Karpas-422 (cell line): ENCODE measurements around the gene RPH3AL. TPM values are rescaled to one million over a fixed set of nuclear protein-coding genes. Genes with fewer than 3 reads are reported as not detected.
"Not testable (repeated sequence)": the region's sequence is repeated elsewhere in the genome, so short reads cannot be mapped to it uniquely, and the experiment has no call there.

Experiments
- DNase-seq: peaks from one replicate; pipeline ENCODE4 v3.0.0-alpha.2; 2015
- H2AFZ ChIP-seq: fragments of 200-600 bp; sonication (generic); 2 replicates; pipeline ENCODE4 v1.6.1; 2014; ENCODE audit warnings: antibody characterized with exemption, low read length, mixed read lengths
- H3K27ac ChIP-seq: fragments of 200-600 bp; sonication (generic); 2 replicates; pipeline ENCODE4 v1.5.1; 2014; ENCODE audit warnings: mild to moderate bottlenecking, low read length, moderate library complexity
- H3K27me3 ChIP-seq: fragments of 200-600 bp; sonication (generic); 2 replicates; pipeline ENCODE4 v1.6.1; 2014; ENCODE audit warnings: low read length, mixed read lengths
- H3K36me3 ChIP-seq: fragments of 200-600 bp; sonication (generic); 2 replicates; pipeline ENCODE4 v1.6.1; 2014; ENCODE audit warnings: low read length, mixed read lengths; ENCODE audit not compliant: insufficient read depth
- H3K4me1 ChIP-seq: fragments of 200-600 bp; sonication (generic); 2 replicates; pipeline ENCODE4 v1.6.1; 2014; ENCODE audit warnings: mild to moderate bottlenecking, low read length, mixed read lengths
- H3K4me2 ChIP-seq: fragments of 200-600 bp; sonication (generic); 2 replicates; pipeline ENCODE4 v1.6.1; 2014; ENCODE audit warnings: low read length, low read depth, mild to moderate bottlenecking; ENCODE audit not compliant: poor library complexity, severe bottlenecking
- H3K4me3 ChIP-seq: fragments of 200-600 bp; sonication (generic); 2 replicates; pipeline ENCODE4 v1.5.1; 2014; ENCODE audit warnings: mild to moderate bottlenecking, antibody characterized with exemption, low read length, mixed read lengths
- H3K79me2 ChIP-seq: fragments of 200-600 bp; sonication (generic); 2 replicates; pipeline ENCODE4 v1.6.1; 2014; ENCODE audit warnings: mild to moderate bottlenecking, low read length, mixed read lengths
- H3K9ac ChIP-seq: fragments of 200-600 bp; sonication (generic); 2 replicates; pipeline ENCODE4 v1.6.0; 2014; ENCODE audit warnings: low read length
- H3K9me2 ChIP-seq: fragments of 200-600 bp; sonication (generic), shearing (Covaris generic); replicated peaks from 2 replicates; pipeline ENCODE4 v1.6.0; 2014; ENCODE audit warnings: mild to moderate bottlenecking, low read length, moderate library complexity; ENCODE audit not compliant: insufficient read depth
- H3K9me3 ChIP-seq: fragments of 300-700, 200-600 bp; sonication (generic); 2 replicates; pipeline ENCODE4 v1.6.1; 2014; ENCODE audit warnings: low read length, mixed read lengths
- H4K20me1 ChIP-seq: fragments of 200-600 bp; sonication (generic); 2 replicates; pipeline ENCODE4 v1.6.1; 2014; ENCODE audit warnings: mild to moderate bottlenecking, antibody characterized with exemption, low read length, low read depth; ENCODE audit not compliant: insufficient read depth
- total RNA-seq: library from RNA; depleted of rRNA; stranded (reverse); fragments of >200 nt; shearing (Covaris generic); gene quantifications from 2 replicates; pipeline ENCODE4 v1.2.3, GENCODE V29; 2014; ENCODE audit warnings: low replicate concordance

Gene RPH3AL
- total RNA-seq, 1 experiment from 2014 or later = not detected

DNA sequence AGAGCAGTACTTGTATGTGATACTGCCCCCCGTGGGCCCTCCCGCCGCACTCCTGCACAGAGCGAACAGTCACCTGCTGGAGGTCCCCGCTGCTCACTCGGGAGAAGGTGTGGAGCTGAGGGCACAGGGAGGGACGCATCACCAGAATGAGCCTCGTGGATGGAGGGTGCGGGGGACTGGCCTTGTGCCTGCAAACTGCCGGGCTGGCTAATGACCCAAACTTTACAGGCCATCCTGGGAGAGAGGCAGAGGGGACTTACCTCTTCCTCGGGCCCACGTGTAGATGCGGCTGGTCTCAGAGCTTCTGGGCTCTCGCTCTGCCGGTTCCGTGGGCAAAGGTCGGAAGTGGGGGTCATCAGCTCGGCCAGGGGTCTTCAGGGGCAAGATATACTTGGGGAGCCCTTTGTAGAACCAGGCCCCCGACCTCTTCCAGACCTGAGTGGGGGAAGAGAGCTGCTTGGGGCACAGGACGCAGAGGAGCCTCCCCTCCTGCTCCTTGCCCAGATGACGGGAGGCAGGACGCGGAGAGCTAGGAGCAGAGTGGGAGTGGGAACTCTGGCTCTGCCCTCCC is 105.7 kb downstream of the RPH3AL start:
- Histone ChIP-seq H2AFZ (no peak overlapping the region), H3K9me2 (no peaks in the 10 kb centered on the region), H3K4me3 (no peak overlapping the region), H3K79me2 (no peaks in the 10 kb centered on the region), H3K9me3 (no peaks in the 10 kb centered on the region), H3K4me1 (no peaks in the 10 kb centered on the region), H3K27ac (no peak overlapping the region), H3K4me2 (no peak overlapping the region), H4K20me1 (no peaks in the 10 kb centered on the region), H3K27me3 (no peaks in the 10 kb centered on the region), H3K36me3 (no peaks in the 10 kb centered on the region), H3K9ac (no peak overlapping the region)
- DNase-seq = no peak

DNA sequence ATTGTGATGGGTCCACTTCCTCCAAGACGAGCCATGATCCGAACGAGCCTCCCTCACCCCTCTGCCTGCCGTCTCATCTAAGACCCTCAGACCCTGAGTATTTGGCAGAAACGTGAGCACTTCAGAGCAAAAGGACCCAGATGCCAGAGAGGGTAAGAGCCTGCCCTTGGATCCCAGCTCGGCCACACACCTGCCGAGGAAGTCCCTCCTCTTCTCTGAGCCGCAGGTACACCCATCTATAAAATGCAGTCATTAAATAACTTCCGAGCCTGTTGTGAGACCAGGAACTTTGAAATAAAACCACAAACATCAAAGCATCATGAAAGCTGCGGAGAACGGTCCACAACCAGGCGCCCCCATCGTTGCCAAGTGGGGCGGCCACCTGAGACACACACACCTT is 106.4 kb downstream of the RPH3AL start:
- no peaks in the 10 kb centered on the region for H3K9me2 ChIP-seq
- H3K9me3 ChIP-seq = no peaks in the 10 kb centered on the region
- H3K4me2 ChIP-seq = no peak overlapping the region
- no peaks in the 10 kb centered on the region for H3K36me3 ChIP-seq
- no peak overlapping the region for H3K27ac ChIP-seq
- no peak overlapping the region for H3K4me3 ChIP-seq
- no peaks in the 10 kb centered on the region for H3K27me3 ChIP-seq
- DNase-seq = no peak
- no peak overlapping the region for H3K9ac ChIP-seq
- H3K4me1 ChIP-seq = no peaks in the 10 kb centered on the region
- no peaks in the 10 kb centered on the region for H3K79me2 ChIP-seq
- H4K20me1 ChIP-seq = no peaks in the 10 kb centered on the region
- no peak overlapping the region for H2AFZ ChIP-seq

DNA sequence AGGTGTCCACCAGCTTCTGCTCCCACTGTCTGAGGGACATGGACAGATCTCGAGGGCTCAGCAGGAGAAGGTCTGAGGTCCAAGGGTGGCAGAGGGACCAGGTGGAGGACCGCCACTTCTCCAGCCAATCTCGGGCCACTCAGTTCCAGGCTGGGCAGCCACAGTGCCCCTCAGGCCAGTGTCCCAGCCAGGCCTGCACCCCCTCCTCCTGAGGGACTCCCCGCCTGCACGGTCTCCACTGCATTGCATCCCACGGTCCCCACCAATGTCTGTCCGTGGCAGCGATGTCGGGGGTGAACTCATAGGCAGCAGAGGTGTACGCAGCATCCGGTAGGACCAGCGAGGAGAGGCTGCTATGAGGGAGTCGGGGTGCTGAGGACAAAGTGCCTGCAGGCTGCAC is 107.0 kb downstream of the RPH3AL start:
- Histone ChIP-seq H3K4me3 (no peak overlapping the region), H3K79me2 (no peaks in the 10 kb centered on the region), H3K27ac (no peak overlapping the region), H3K36me3 (no peaks in the 10 kb centered on the region), H4K20me1 (no peaks in the 10 kb centered on the region), H3K9me2 (no peaks in the 10 kb centered on the region), H3K9ac (no peak overlapping the region), H3K4me2 (no peak overlapping the region), H3K4me1 (peaks cover under 1% of the 10 kb centered on the region), H2AFZ (no peak overlapping the region), H3K9me3 (no peaks in the 10 kb centered on the region), H3K27me3 (no peaks in the 10 kb centered on the region)
- DNase-seq = no peak

DNA sequence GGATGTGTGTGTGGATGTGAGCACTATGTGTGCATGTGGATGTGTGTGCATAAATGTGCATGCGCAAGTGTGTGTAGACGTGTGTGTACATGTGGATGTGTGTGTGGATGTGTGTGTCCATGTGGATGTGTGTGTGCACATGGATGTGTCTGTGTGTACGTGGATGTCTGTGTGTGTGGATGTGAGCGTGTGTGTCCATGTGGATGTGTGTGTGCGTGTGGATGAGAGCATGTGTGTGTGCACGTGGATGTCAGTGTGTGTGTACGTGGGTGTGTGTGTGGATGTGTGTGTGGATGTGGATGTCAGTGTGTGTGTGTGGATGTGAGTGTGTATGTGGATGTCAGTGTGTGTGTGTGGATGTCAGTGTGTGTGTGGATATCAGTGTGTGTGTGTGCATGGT is 107.6 kb downstream of the RPH3AL start:
- Histone ChIP-seq H3K9me2 (no peaks in the 10 kb centered on the region), H3K4me2 (no peak overlapping the region), H3K27ac (no peak overlapping the region), H3K9me3 (no peaks in the 10 kb centered on the region), H3K36me3 (no peaks in the 10 kb centered on the region), H2AFZ (no peak overlapping the region), H3K79me2 (no peaks in the 10 kb centered on the region), H4K20me1 (no peaks in the 10 kb centered on the region), H3K4me1 (peaks cover 7% of the 10 kb centered on the region), H3K9ac (no peak overlapping the region), H3K4me3 (no peak overlapping the region), H3K27me3 (no peaks in the 10 kb centered on the region)
- DNase-seq = no peak

DNA sequence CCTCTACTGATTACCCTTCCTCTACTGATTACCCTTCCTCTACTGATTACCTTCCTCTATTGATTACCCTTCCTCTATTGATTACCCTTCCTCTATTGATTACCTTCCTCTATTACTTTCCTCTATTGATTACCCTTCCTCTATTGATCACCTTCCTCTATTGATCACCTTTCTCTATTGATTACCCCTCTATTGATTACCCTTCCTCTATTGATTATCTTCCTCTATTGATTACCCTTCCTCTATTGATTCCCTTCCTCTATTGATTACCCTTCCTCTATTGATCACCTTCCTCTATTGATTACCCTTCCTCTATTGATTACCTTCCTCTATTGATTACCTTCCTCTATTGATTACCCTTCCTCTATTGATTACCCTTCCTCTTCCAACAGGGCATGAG is 108.7 kb downstream of the RPH3AL start:
- H3K4me2 ChIP-seq, H4K20me1 ChIP-seq: not testable (repeated sequence)
- H3K4me1 ChIP-seq = peaks cover 16% of the 10 kb centered on the region

DNA sequence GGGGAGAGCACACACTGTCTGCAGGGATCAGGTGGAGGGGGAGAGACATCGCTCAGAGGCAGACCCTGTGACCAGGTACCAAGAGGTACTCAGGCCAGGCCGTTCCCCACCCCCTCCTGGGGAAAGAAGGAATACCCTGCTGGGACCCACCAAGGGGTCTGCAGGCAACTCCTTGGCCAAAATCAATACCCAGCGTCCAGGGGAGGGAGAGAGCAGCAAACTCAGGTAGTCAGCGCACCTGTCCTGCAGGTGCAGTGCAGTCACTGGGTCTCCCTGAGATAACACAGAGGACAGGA is 113.7 kb downstream of the RPH3AL start:
- H3K4me1 ChIP-seq = peaks cover 42% of the 10 kb centered on the region
- DNase-seq = no peak
- H3K4me3 ChIP-seq = peak overlapping the region; percentile 22; the same call in 1 of the 2 replicates
- H4K20me1 ChIP-seq = no peaks in the 10 kb centered on the region
- no peaks in the 10 kb centered on the region for H3K79me2 ChIP-seq
- H3K4me2 ChIP-seq = peak overlapping the region; percentile 51
- 0 out of 2 replicates have a peak overlapping the region, but pooled peaks have one; percentile 62 for H3K27ac ChIP-seq
- H3K36me3 ChIP-seq = no peaks in the 10 kb centered on the region
- no peak overlapping the region for H2AFZ ChIP-seq
- H3K27me3 ChIP-seq = no peaks in the 10 kb centered on the region
- no peaks in the 10 kb centered on the region for H3K9me2 ChIP-seq
- H3K9me3 ChIP-seq = no peaks in the 10 kb centered on the region
- no peak overlapping the region for H3K9ac ChIP-seq

More for the DNA sequence above, 108.7 kb downstream of the RPH3AL start:
- H3K9me3 ChIP-seq, H3K27me3 ChIP-seq, DNase-seq, H3K36me3 ChIP-seq, H3K9me2 ChIP-seq, H3K4me3 ChIP-seq, H2AFZ ChIP-seq, H3K9ac ChIP-seq, H3K27ac ChIP-seq, H3K79me2 ChIP-seq: not testable (repeated sequence)

DNA sequence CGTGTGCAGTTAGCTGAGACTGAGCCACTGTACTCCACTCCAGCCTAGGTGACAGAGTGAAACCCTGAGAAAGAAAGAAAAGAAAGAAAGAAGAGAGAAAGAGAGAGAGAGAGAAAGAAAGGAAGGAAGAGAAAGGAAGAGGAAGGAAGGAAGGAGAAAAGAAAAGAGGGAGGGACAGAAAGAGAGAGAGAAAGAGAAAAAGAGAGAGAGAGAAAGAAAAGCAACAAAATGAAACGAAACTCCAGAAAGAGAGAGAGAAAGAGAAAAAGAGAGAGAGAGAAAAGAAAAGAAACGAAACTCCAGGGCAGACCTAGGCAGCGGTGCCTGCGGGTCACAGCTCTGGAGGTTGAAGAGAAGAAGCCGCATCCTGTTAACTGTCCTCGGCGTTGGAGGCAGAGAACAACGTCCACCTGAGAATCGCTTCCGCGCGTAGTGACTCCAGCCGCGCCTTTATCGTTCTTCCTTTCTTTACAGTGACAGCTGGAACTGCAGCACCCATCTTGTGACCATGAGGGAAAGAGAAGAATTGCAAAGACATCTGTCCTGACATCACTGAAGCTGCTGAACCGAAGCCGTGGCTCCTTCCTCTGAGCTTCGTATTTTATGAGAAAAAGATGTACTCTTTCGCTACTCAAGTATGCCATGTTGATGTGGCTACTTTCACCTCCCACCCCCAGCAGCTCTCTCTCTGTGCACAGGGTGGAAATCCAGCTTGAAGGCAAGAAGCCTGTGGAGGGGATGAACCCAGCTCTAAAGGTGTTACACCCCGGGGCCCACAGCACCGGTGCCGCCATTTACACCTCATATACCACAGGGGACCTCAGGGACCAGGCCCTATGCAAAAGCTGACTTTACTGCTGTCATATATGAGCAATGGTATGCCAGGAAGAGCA is 114.3 kb downstream of the RPH3AL start:
- Histone ChIP-seq H3K27ac (peak overlapping the region; percentile 62), H3K9me2 (no peaks in the 10 kb centered on the region), H3K9me3 (no peaks in the 10 kb centered on the region), H3K4me2 (peak overlapping the region; percentile 51), H2AFZ (no peak overlapping the region), H3K9ac (no peak overlapping the region), H3K4me1 (peaks cover 42% of the 10 kb centered on the region), H3K36me3 (no peaks in the 10 kb centered on the region), H3K79me2 (no peaks in the 10 kb centered on the region), H4K20me1 (no peaks in the 10 kb centered on the region), H3K27me3 (no peaks in the 10 kb centered on the region), H3K4me3 (peak overlapping the region; percentile 22; the same call in 1 of the 2 replicates)
- peak; percentile 79 for DNase-seq

DNA sequence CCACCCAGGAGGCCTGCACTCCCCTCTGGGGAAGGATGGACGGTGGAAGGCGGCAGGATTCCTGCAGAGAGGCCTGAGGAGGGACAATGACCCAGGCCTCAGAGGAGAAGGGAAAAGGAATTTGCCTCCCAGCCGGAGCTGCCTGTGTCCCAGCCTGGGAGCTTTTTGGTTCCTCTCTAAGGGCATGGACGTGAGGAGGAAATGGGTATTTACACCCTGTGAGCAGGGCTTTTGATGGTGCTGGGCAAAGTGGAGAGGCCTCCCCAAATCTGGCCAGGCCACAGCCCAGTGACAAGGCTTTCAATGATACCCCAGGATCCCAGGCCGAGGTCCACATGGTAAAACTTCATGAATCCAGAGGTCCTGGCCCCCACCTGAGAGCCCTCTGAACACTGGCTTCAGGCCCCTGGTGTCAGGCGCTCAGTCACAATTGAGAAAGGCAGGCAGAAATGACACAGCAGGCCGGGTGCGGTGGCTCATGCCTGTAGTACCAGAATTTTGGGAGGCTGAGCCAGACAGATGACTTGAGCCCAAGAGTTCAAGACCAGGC is 115.1 kb downstream of the RPH3AL start:
- Histone ChIP-seq H3K9me3 (no peaks in the 10 kb centered on the region), H3K27me3 (no peaks in the 10 kb centered on the region), H3K4me3 (no peak overlapping the region), H4K20me1 (no peaks in the 10 kb centered on the region), H3K79me2 (no peaks in the 10 kb centered on the region), H3K27ac (no peak overlapping the region), H3K9ac (no peak overlapping the region), H3K9me2 (no peaks in the 10 kb centered on the region), H3K4me2 (no peak overlapping the region), H2AFZ (no peak overlapping the region), H3K36me3 (no peaks in the 10 kb centered on the region), H3K4me1 (peaks cover 42% of the 10 kb centered on the region)
- DNase-seq = no peak
